Activated CD8-positive, alpha-beta memory T cell treated with anti-CD3 and anti-CD28 coated beads for 36 hours (primary cell): ENCODE data around the gene LPCAT4. TPM values are rescaled to one million over a fixed set of nuclear protein-coding genes. Genes with fewer than 3 reads are reported as not detected.

ENCODE experiments used
- CTCF ChIA-PET: fragments of 350-600 bp; sonication (Branson Sonifier 250); formaldehyde crosslinking; loops from one replicate; lab custom pipeline; 2021; ENCODE audit warnings: antibody characterized with exemption; lab: Charles Lee
- POLR2A ChIA-PET: fragments of 350-600 bp; sonication (Branson Sonifier 250); formaldehyde crosslinking; loops from one replicate; lab custom pipeline; 2021; ENCODE audit warnings: antibody characterized with exemption; lab: Charles Lee
- total RNA-seq, 2 experiments: library from RNA; stranded (reverse); gene quantifications; one replicate each; pipeline ENCODE4 v1.2.3, GENCODE V29; 2021

Gene LPCAT4
- total RNA-seq, 2 experiments from 2014 or later: 60.1 to 68.0 TPM

DNA sequence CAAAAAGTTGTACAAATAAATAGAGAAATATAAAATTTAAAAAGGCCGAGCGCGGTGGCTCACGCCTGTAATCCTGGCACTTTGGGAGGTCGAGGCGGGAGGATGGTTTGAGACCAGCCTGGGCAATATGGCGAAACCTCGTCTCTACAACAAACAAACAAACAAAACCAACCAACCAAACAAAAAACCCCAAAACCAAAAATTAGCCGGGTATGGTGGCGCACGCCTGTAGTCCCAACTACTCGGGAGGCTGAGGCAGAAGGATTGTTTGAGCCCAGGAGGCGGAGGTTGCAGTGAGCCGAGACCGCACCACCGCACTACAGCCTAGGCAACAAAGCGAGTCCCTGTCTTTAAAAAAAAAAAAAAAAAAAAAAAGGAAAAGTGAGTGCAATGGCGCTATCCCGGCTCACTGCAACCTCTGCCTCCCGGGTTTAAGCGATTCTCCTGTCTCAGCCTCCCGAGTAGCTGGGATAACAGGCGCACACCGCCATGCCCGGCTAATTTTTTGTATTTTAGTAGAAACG is 24.7 kb downstream of the LPCAT4 start:
- ChIA-PET POLR2A (interaction anchor here (0.6 to 1.5 kb wide), 3 partner anchors 8 to 503 kb away, joined by 4 read pairs; no protein-coding TSS in a partner anchor), CTCF (interaction anchor here (1.0 to 2.4 kb wide), 4 partner anchors 8 to 132 kb away, joined by 3 to 23 read pairs (median 5); partner anchors contain the start of genes KATNBL1 and LPCAT4)

- CTCF ChIA-PET: no interaction called here
- POLR2A ChIA-PET: no interaction called here
These were observed 25.4 kb downstream of the LPCAT4 start for GRCh38 chr15:34341381-34342212.

DNA sequence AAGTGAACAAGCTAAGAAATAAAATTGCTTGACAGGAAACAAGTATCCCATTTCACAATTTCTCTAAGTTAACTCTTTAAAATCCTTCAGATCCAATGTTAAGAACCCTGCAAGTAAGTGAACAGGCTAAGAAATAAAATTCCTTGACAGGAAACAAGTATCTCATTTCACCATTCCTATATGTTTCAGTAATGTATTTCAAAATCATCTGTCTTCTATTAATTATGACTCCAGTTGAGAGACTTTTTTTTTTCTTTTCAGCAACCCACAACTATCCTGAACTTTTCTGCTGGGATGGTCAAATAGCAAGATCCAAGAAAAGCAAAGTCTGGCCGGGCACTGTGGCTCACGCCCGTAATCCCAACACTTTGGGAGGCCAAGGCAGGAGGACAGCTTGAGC is 27.1 kb downstream of the LPCAT4 start:
- CTCF ChIA-PET: interaction anchor here (1.4 kb wide), 1 partner anchor 28 kb away, joined by 5 read pairs; the partner anchor contains the start of gene LPCAT4
- POLR2A ChIA-PET: interaction anchor here (3.0 kb wide), 1 partner anchor 28 kb away, joined by 15 read pairs; the partner anchor contains the start of gene LPCAT4

- POLR2A ChIA-PET: interaction anchor here (0.9 to 3.0 kb wide), 2 partner anchors 9 to 29 kb away, joined by 3 to 15 read pairs; partner anchors contain the start of gene LPCAT4
- CTCF ChIA-PET: interaction anchor here (1.2 to 2.3 kb wide), 4 partner anchors 11 to 97 kb away, joined by 3 to 5 read pairs (median 4); partner anchors contain the start of gene LPCAT4
These were observed 28.6 kb downstream of the LPCAT4 start for GRCh38 chr15:34338347-34338746.

GRCh38 chr15:34337557-34338306 is 29.3 kb downstream of the LPCAT4 start, which contains the start of gene SLC12A6:
SLC12A6 (minus strand) TSS chr15:34337781; CDS start chr15:34336680, 1,101 bp downstream.
- CTCF ChIA-PET: interaction anchor here (1.2 to 2.3 kb wide), 4 partner anchors 10 to 97 kb away, joined by 3 to 9 read pairs (median 4); partner anchors contain the start of gene LPCAT4
- POLR2A ChIA-PET: interaction anchor here (0.6 to 3.0 kb wide), 4 partner anchors 9 to 30 kb away, joined by 3 to 15 read pairs (median 4); partner anchors contain the start of gene LPCAT4

- POLR2A ChIA-PET: interaction anchor here (0.6 to 3.0 kb wide), 3 partner anchors 10 to 31 kb away, joined by 3 to 15 read pairs (median 4); partner anchors contain the start of gene LPCAT4
These were observed 29.9 kb downstream of the LPCAT4 start for GRCh38 chr15:34336991-34337556.

GRCh38 chr15:34336231-34336990 is 30.6 kb downstream of the LPCAT4 start:
- CTCF ChIA-PET: interaction anchor here (2.0 to 2.3 kb wide), 2 partner anchors 30 to 31 kb away, joined by 5 to 9 read pairs; partner anchors contain the start of gene LPCAT4
- POLR2A ChIA-PET: no interaction called here

More at GRCh38 chr15:34336991-34337556, 29.9 kb downstream of the LPCAT4 start:
- CTCF ChIA-PET: interaction anchor here (1.7 to 2.3 kb wide), 3 partner anchors 9 to 30 kb away, joined by 3 to 9 read pairs (median 5); partner anchors contain the start of gene LPCAT4

- CTCF ChIA-PET: no interaction called here
- POLR2A ChIA-PET: no interaction called here
These were observed 31.6 kb downstream of the LPCAT4 start for GRCh38 chr15:34335176-34336032.

DNA sequence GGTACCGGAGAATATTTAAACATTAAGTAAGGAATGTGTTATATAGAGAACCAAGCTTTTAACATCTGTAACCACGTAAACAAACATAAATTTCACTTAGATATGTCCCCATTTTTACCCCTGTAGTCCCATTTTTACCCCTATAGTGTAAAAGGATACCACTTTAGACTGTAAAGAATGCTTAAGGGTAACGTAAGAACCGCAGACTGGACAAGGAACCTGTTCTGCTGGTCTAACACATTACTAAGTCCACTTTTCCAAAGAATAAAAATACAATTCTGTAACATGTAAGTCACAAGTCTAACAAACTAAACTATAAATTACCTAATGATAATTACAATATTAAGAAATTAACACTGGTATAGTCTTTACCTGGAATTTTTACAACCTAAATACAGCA is 32.3 kb downstream of the LPCAT4 start:
- ChIA-PET CTCF (interaction anchor here (0.6 to 1.0 kb wide), 2 partner anchors 8 to 33 kb away, joined by 3 read pairs; partner anchors contain the start of genes LPCAT4, NOP10 and NUTM1), POLR2A (interaction anchor here (0.7 to 1.4 kb wide), 3 partner anchors 8 to 16 kb away, joined by 4 to 5 read pairs (median 4); partner anchors contain the start of gene NOP10)

GRCh38 chr15:34332553-34333120 is 34.4 kb downstream of the LPCAT4 start:
- CTCF ChIA-PET: interaction anchor here (0.8 to 1.2 kb wide), 3 partner anchors 13 to 91 kb away, joined by 4 read pairs; no protein-coding TSS in a partner anchor
- POLR2A ChIA-PET: interaction anchor here (0.7 kb wide), 2 partner anchors 84 to 91 kb away, joined by 3 to 4 read pairs; no protein-coding TSS in a partner anchor

DNA sequence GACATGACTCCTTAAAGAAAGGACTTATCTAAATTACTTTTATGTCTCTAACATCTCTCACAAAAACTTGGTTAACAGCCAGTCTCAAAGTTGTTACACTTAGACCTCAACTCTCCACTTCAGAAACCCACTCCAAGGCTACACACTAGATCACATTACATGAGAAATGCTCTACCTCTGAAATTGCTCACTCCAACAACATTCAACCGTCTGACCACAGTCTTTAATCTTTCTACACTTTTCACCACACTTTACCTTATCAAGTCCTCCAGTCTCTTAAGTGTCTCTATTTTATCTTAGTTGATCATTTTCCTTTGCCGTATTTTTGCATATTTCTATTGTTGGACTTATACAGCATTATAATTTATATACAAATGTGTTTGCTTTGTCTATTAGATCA is 35.2 kb downstream of the LPCAT4 start:
- POLR2A ChIA-PET: interaction anchor here (0.7 kb wide), 1 partner anchor 90 kb away, joined by 3 read pairs; no protein-coding TSS in a partner anchor

DNA sequence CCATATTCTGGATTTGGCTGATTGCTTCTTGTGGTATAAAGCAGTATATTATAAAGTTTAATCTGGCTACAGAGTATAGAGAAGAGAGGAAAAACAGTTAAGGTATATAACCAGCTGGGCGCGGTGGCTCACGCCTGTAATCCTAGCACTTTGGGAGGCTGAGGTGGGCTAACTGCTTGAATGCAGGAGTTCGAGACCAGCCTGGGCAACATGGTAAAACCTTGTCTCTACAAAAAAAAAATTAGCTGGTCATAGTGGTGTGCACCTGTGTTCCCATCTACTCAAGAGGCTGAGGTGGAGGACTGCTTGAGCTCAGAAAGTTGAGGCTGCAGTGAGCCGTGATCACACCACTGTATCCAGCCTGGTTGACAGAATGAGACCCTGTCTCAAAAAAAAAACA is 36.7 kb downstream of the LPCAT4 start:
- ChIA-PET POLR2A (interaction anchor here (0.6 to 0.9 kb wide), 2 partner anchors 10 to 35 kb away, joined by 3 to 4 read pairs; no protein-coding TSS in a partner anchor), CTCF (interaction anchor here (1.0 to 1.2 kb wide), 3 partner anchors 12 to 74 kb away, joined by 3 to 4 read pairs (median 3); partner anchors contain the start of gene LPCAT4)

More for the DNA sequence above, 35.2 kb downstream of the LPCAT4 start:
- CTCF ChIA-PET: interaction anchor here (0.8 kb wide), 1 partner anchor 14 kb away, joined by 4 read pairs; no protein-coding TSS in a partner anchor

DNA sequence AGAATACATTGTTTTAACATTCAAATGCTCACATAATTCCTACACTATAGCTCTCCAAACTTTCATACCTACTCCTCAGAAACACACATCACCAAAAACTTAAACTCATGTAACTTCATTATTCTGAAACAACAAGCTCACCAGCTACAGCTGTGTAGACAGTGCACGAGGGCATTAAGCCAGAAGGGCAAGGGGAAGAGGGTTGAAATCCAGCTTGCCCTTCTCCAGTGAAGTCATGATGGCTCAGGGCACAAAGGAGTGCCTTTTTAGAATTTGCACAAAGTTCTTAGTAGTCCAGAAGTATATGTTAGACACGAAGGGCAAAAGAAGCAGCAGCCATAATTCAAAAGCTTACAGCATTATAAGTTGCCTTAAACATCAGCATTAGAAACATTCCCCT is 38.0 kb downstream of the LPCAT4 start:
- CTCF ChIA-PET: no interaction called here
- POLR2A ChIA-PET: interaction anchor here (0.8 to 1.2 kb wide), 3 partner anchors 9 to 87 kb away, joined by 3 to 4 read pairs (median 3); partner anchors contain the start of gene SLC12A6

- CTCF ChIA-PET: interaction anchor here (0.9 to 1.5 kb wide), 3 partner anchors 10 to 103 kb away, joined by 3 to 5 read pairs (median 3); partner anchors contain the start of genes EMC4 and SLC12A6
These were observed 39.1 kb downstream of the LPCAT4 start for GRCh38 chr15:34327906-34328305.

DNA sequence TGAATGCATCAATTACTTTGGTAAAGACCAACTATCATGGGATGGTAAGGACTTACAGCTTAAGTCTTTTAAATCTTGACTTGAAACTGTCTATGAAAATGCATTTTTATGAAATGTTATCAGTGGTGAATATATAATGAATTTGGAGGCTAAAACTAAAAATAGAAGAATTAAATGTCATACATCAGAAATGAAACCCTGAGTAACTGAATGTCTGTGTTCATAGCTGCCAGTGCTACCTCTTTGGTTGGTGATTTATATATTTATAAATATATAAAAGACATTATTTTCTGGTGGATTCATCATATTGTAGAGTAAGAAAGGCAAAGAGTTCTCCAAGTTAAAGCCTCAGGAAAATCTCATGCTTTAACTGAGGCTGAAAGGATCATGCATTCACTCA is 41.6 kb downstream of the LPCAT4 start:
- CTCF ChIA-PET: interaction anchor here (1.2 to 1.4 kb wide), 2 partner anchors 12 to 84 kb away, joined by 4 to 5 read pairs; no protein-coding TSS in a partner anchor
- POLR2A ChIA-PET: no interaction called here

More at GRCh38 chr15:34327906-34328305, 39.1 kb downstream of the LPCAT4 start:
- POLR2A ChIA-PET: interaction anchor here (0.8 kb wide), 1 partner anchor 10 kb away, joined by 3 read pairs; the partner anchor contains the start of gene SLC12A6
